Neuronal stem cell (in vitro differentiated cells): Measurements from ENCODE around the gene KDM4C.

Experiments
- DNase-seq: peaks from one replicate; pipeline ENCODE4 v3.0.0-alpha.2; 2013; ENCODE audit warnings: low spot score
- H2AFZ ChIP-seq: one replicate; pipeline ENCODE4 v1.6.1; 2013; ENCODE audit warnings: mild to moderate bottlenecking, low read length, inconsistent platforms
- H2AK5ac ChIP-seq: 2 replicates; pipeline ENCODE4 v1.6.1; 2013; ENCODE audit warnings: low read depth, mild to moderate bottlenecking, inconsistent platforms, low read length, moderate library complexity, mixed read lengths
- H2BK120ac ChIP-seq: 2 replicates; pipeline ENCODE4 v1.6.1; 2013; ENCODE audit warnings: low read depth, mild to moderate bottlenecking, inconsistent platforms, low read length, moderate library complexity, mixed read lengths
- H2BK12ac ChIP-seq: one replicate; pipeline ENCODE4 v1.6.1; 2013; ENCODE audit warnings: low read length, inconsistent platforms
- H2BK15ac ChIP-seq: 2 replicates; pipeline ENCODE4 v1.6.1; 2013; ENCODE audit warnings: mild to moderate bottlenecking, low read length, inconsistent platforms, mixed read lengths
- H2BK5ac ChIP-seq: one replicate; pipeline ENCODE4 v1.6.1; 2013; ENCODE audit warnings: inconsistent platforms, mild to moderate bottlenecking, low read length, moderate library complexity
- H3K14ac ChIP-seq: one replicate; pipeline ENCODE4 v1.6.1; 2013; ENCODE audit warnings: low read length, inconsistent platforms
- H3K18ac ChIP-seq: 2 replicates; pipeline ENCODE4 v1.6.1; 2013; ENCODE audit warnings: low read length, inconsistent platforms
- H3K23ac ChIP-seq: 2 replicates; pipeline ENCODE4 v1.6.1; 2013; ENCODE audit warnings: low read depth, mild to moderate bottlenecking, mixed read lengths, low read length, inconsistent platforms; ENCODE audit not compliant: poor library complexity
- H3K27ac ChIP-seq: replicated peaks from 3 replicates; pipeline ENCODE4 v1.5.1; 2013; ENCODE audit warnings: low read length, inconsistent platforms
- H3K27me3 ChIP-seq, 3 experiments: 2 replicates each; pipeline ENCODE4 v1.6.1; 2013; ENCODE audit warnings: low read length in 3 of 3, mild to moderate bottlenecking in 2 of 3, inconsistent platforms in 1 of 3, low read depth in 1 of 3, mixed read lengths in 1 of 3, moderate library complexity in 1 of 3; ENCODE audit not compliant: control insufficient read depth in 3 of 3, insufficient read depth in 3 of 3
- H3K36me3 ChIP-seq, 2 donors: replicated peaks in 1 of 2; 2 replicates each; pipeline ENCODE4 v1.6.1; 2013; ENCODE audit warnings: low read length in 2 of 2; ENCODE audit not compliant: control insufficient read depth in 2 of 2, insufficient read depth in 2 of 2
- H3K4ac ChIP-seq: 2 replicates; pipeline ENCODE4 v1.6.1; 2013; ENCODE audit warnings: inconsistent platforms, mild to moderate bottlenecking, low read length, moderate library complexity
- H3K4me1 ChIP-seq, 2 donors: 1 replicate in 1 of 2; 2 replicates in 1 of 2; pipeline ENCODE4 v1.6.1; 2013; ENCODE audit warnings: low read length in 2 of 2, low read depth in 1 of 2; ENCODE audit not compliant: control insufficient read depth in 2 of 2, insufficient read depth in 1 of 2
- H3K4me2 ChIP-seq: one replicate; pipeline ENCODE4 v1.6.1; 2013; ENCODE audit warnings: mild to moderate bottlenecking, low read length, inconsistent platforms; ENCODE audit not compliant: insufficient read depth, poor library complexity, severe bottlenecking
- H3K4me3 ChIP-seq, 2 donors: 2 replicates each; pipeline ENCODE4 v1.5.1; 2013; ENCODE audit warnings: low read length in 2 of 2, mild to moderate bottlenecking in 2 of 2, inconsistent platforms in 1 of 2, moderate library complexity in 1 of 2
- H3K79me1 ChIP-seq: one replicate; pipeline ENCODE4 v1.6.1; 2013; ENCODE audit warnings: low read depth, mild to moderate bottlenecking, inconsistent platforms, low read length, moderate library complexity
- H3K9ac ChIP-seq: one replicate; pipeline ENCODE4 v1.6.1; 2013; ENCODE audit warnings: mild to moderate bottlenecking, low read depth, low read length, inconsistent platforms; ENCODE audit not compliant: poor library complexity
- H3K9me3 ChIP-seq, 2 donors: replicated peaks in 1 of 2; 2 replicates each; pipeline versions ENCODE3 to v1.6.1; 2013; ENCODE audit warnings: low read length in 2 of 2, mild to moderate bottlenecking in 2 of 2, inconsistent platforms in 1 of 2, low read depth in 1 of 2, mixed read lengths in 1 of 2, moderate library complexity in 1 of 2; ENCODE audit not compliant: control insufficient read depth in 2 of 2, insufficient read depth in 1 of 2
- H4K8ac ChIP-seq: one replicate; pipeline ENCODE4 v1.6.1; 2013; ENCODE audit warnings: low read depth, mild to moderate bottlenecking, inconsistent platforms, low read length, moderate library complexity
- H4K91ac ChIP-seq: one replicate; pipeline ENCODE4 v1.6.1; 2013; ENCODE audit warnings: low read length, low read depth, mild to moderate bottlenecking, inconsistent platforms; ENCODE audit not compliant: poor library complexity
- WGBS, 2 donors: extraction: QIAGEN DNeasy Blood & Tissue Kit; methylation state at CpG; one replicate each; pipeline ENCODE4 v1.1.7; 2013; ENCODE audit warnings: missing lambda C conversion rate in 2 of 2, mixed read lengths in 1 of 2; ENCODE audit not compliant: insufficient read length in 2 of 2, insufficient replicate concordance in 1 of 2; ENCODE audit errors: extremely low coverage in 2 of 2; 5-methylcytosine and 5-hydroxymethylcytosine counted together

Gene KDM4C

GRCh38 chr9:6827439-6828145 lies 69.8 kb downstream of the KDM4C start:
- Histone ChIP-seq H3K9ac (no peak overlapping the region), H3K9me3 (peaks cover 0 to 3% of the 10 kb centered on the region in 2 donors), H4K91ac (no peak overlapping the region), H3K23ac (no peak overlapping the region), H3K4ac (no peak overlapping the region), H3K4me3 (no peak overlapping the region), H4K8ac (no peak overlapping the region), H3K18ac (no peak overlapping the region), H3K27me3 (peaks cover 0 to 3% (median 0%) of the 10 kb centered on the region in 3 experiments), H3K14ac (no peak overlapping the region), H3K27ac (no peak overlapping the region), H2BK15ac (no peak overlapping the region), H3K4me1 (no peaks in the 10 kb centered on the region), H2BK12ac (no peak overlapping the region), H3K4me2 (no peak overlapping the region), H3K36me3 (peaks cover 0 to 2% of the 10 kb centered on the region in 2 donors), H2BK5ac (no peak overlapping the region), H3K79me1 (no peaks in the 10 kb centered on the region), H2AK5ac (no peak overlapping the region), H2BK120ac (no peak overlapping the region), H2AFZ (peak overlapping the region; percentile 15)
- WGBS, 2 donors: no CpG with 5 or more reads among the region's 4 CpGs
- DNase-seq: peak; percentile 72

- H2BK120ac ChIP-seq: no peak overlapping the region
- no peak overlapping the region for H2BK5ac ChIP-seq
- H3K36me3 ChIP-seq: peaks cover 0 to 2% of the 10 kb centered on the region in 2 donors
- H4K8ac ChIP-seq: no peak overlapping the region
- no peak overlapping the region for H2AK5ac ChIP-seq
- no peak overlapping the region for H4K91ac ChIP-seq
- no peak overlapping the region for H3K14ac ChIP-seq
- no peak overlapping the region for H3K9ac ChIP-seq
- no peak overlapping the region for H3K4me2 ChIP-seq
- H3K27ac ChIP-seq: no peak overlapping the region
- H3K18ac ChIP-seq: no peak overlapping the region
- H3K4me3 ChIP-seq: no peak overlapping the region
- peaks cover 0 to 3% of the 10 kb centered on the region in 2 donors for H3K9me3 ChIP-seq
- no peak overlapping the region for H3K4ac ChIP-seq
- peaks cover 0 to 3% (median 0%) of the 10 kb centered on the region in 3 experiments for H3K27me3 ChIP-seq
- H2BK15ac ChIP-seq: no peak overlapping the region
- no peaks in the 10 kb centered on the region for H3K79me1 ChIP-seq
- no peak overlapping the region for H3K23ac ChIP-seq
- no peak overlapping the region for H2BK12ac ChIP-seq
- DNase-seq: no peak
- H2AFZ ChIP-seq: no peak overlapping the region
- peaks cover 0 to 2% of the 10 kb centered on the region in 2 donors for H3K4me1 ChIP-seq
- WGBS, 2 donors: no CpG with 5 or more reads among the region's 2 CpGs
Observed at GRCh38 chr9:6829027-6829426, 71.3 kb downstream of the KDM4C start.

GRCh38 chr9:6829536-6829935 lies 71.8 kb downstream of the KDM4C start:
- Histone ChIP-seq H4K91ac (no peak overlapping the region), H3K4me2 (no peak overlapping the region), H2BK120ac (no peak overlapping the region), H3K79me1 (no peaks in the 10 kb centered on the region), H3K9ac (no peak overlapping the region), H3K14ac (no peak overlapping the region), H4K8ac (no peak overlapping the region), H3K4ac (no peak overlapping the region), H2BK5ac (no peak overlapping the region), H3K27me3 (peaks cover 0 to 3% (median 0%) of the 10 kb centered on the region in 3 experiments), H3K18ac (no peak overlapping the region), H2AK5ac (no peak overlapping the region), H2AFZ (no peak overlapping the region), H2BK12ac (no peak overlapping the region), H3K4me1 (peaks cover 0 to 2% of the 10 kb centered on the region in 2 donors), H3K23ac (no peak overlapping the region), H2BK15ac (no peak overlapping the region), H3K9me3 (peaks cover 0 to 6% of the 10 kb centered on the region in 2 donors), H3K4me3 (no peak overlapping the region), H3K36me3 (peaks cover under 1 to 2% of the 10 kb centered on the region in 2 donors), H3K27ac (no peak overlapping the region)
- DNase-seq: no peak

GRCh38 chr9:6833518-6834192 lies 75.9 kb downstream of the KDM4C start:
- Histone ChIP-seq H2BK12ac (no peak overlapping the region), H4K91ac (no peak overlapping the region), H2BK120ac (no peak overlapping the region), H2BK5ac (no peak overlapping the region), H3K18ac (no peak overlapping the region), H3K9ac (no peak overlapping the region), H3K4me3 (no peak overlapping the region), H3K4ac (no peak overlapping the region), H4K8ac (no peak overlapping the region), H2AFZ (no peak overlapping the region), H3K9me3 (peaks cover 0 to 7% of the 10 kb centered on the region in 2 donors), H2BK15ac (no peak overlapping the region), H3K14ac (no peak overlapping the region), H3K23ac (no peak overlapping the region), H2AK5ac (no peak overlapping the region), H3K79me1 (no peaks in the 10 kb centered on the region), H3K4me1 (peaks cover 0 to 2% of the 10 kb centered on the region in 2 donors), H3K4me2 (no peak overlapping the region), H3K36me3 (peaks cover 2 to 6% of the 10 kb centered on the region in 2 donors), H3K27ac (no peak overlapping the region), H3K27me3 (peaks cover 0 to 3% (median 0%) of the 10 kb centered on the region in 3 experiments)
- no CpG with 5 or more reads among the region's 12 CpGs for WGBS, 2 donors
- DNase-seq: no peak
